Measurements from ENCODE around the gene DOCK3.
"Not testable (repeated sequence)": the region's sequence is repeated elsewhere in the genome, so short reads cannot be mapped to it uniquely, and the experiment has no call there.

The DOCK3 gene

GRCh38 chr3:50657816-50658215, 16.9 kb upstream of the DOCK3 start:
- no peak for ATAC-seq (ENCODE audit: low read depth)

GRCh38 chr3:50658416-50658815, 16.3 kb upstream of the DOCK3 start:
- Mint-ChIP-seq H3K27me3 (peaks cover 8% of the 10 kb centered on the region), H3K9me3 (no peaks in the 10 kb centered on the region), H3K4me1 (no peaks in the 10 kb centered on the region), H3K27ac (no peak overlapping the region), H3K36me3 (no peaks in the 10 kb centered on the region), H3K4me3 (no peak overlapping the region)
- ATAC-seq (ENCODE audit: low read depth) (no peak), DNase-seq (ENCODE audit: low spot score in 2 of 2) (no peak)

More at GRCh38 chr3:50657816-50658215, 16.9 kb upstream of the DOCK3 start:
- no peaks in the 10 kb centered on the region for H3K9me3 Mint-ChIP-seq
- no peaks in the 10 kb centered on the region for H3K36me3 Mint-ChIP-seq
- H3K27me3 Mint-ChIP-seq: peaks cover 8% of the 10 kb centered on the region
- no peak overlapping the region for H3K4me3 Mint-ChIP-seq
- no peaks in the 10 kb centered on the region for H3K4me1 Mint-ChIP-seq
- no peak overlapping the region for H3K27ac Mint-ChIP-seq
- no peak for DNase-seq (ENCODE audit: low spot score in 2 of 2)

GRCh38 chr3:50658831-50659230, 15.9 kb upstream of the DOCK3 start:
- ATAC-seq (ENCODE audit: low read depth): no peak
- no peak overlapping the region for H3K27ac Mint-ChIP-seq
- H3K4me1 Mint-ChIP-seq: no peaks in the 10 kb centered on the region

DNA sequence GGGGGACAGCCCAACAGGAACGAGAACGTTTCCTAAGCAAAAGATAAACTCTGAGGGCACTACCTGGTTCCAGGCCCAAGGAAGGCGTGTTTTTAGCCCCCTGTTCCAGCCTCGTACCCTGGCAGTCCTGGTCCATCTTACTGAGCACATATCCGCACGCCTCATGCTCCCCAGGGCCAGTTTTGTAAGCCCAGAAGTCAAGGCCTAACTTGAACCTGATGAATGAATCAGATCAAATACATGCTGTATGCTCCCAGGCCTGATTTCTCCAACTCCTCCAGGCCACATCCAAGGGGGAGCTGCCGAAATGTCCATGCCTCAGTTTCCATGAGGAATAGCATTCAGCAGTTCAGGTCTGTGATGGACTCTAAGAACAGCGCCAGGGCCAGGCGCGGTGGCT, 14.3 kb upstream of the DOCK3 start:
- no peaks in the 10 kb centered on the region for H3K9me3 Mint-ChIP-seq
- H3K27me3 Mint-ChIP-seq: peaks cover 8% of the 10 kb centered on the region
- no peak overlapping the region for H3K27ac Mint-ChIP-seq
- H3K36me3 Mint-ChIP-seq: no peaks in the 10 kb centered on the region
- no peak overlapping the region for H3K4me3 Mint-ChIP-seq
- ATAC-seq (ENCODE audit: low read depth): no peak
- DNase-seq (ENCODE audit: low spot score in 2 of 2): no peak
- peaks cover 2% of the 10 kb centered on the region for H3K4me1 Mint-ChIP-seq

More at GRCh38 chr3:50658831-50659230, 15.9 kb upstream of the DOCK3 start:
- Mint-ChIP-seq H3K4me3 (no peak overlapping the region), H3K9me3 (no peaks in the 10 kb centered on the region), H3K27me3 (peaks cover 8% of the 10 kb centered on the region), H3K36me3 (no peaks in the 10 kb centered on the region)
- DNase-seq (ENCODE audit: low spot score in 2 of 2): no peak

- no peak overlapping the region for H3K27ac Mint-ChIP-seq
- H3K36me3 Mint-ChIP-seq: no peaks in the 10 kb centered on the region
- peaks cover 5% of the 10 kb centered on the region for H3K4me1 Mint-ChIP-seq
- H3K4me3 Mint-ChIP-seq: no peak overlapping the region
- no peaks in the 10 kb centered on the region for H3K9me3 Mint-ChIP-seq
- H3K27me3 Mint-ChIP-seq: peaks cover 9% of the 10 kb centered on the region
- DNase-seq (ENCODE audit: low spot score in 2 of 2): no peak
- ATAC-seq (ENCODE audit: low read depth): no peak
Observed at GRCh38 chr3:50661321-50661837, 13.3 kb upstream of the DOCK3 start.

GRCh38 chr3:50662408-50662807, 12.3 kb upstream of the DOCK3 start:
- Mint-ChIP-seq H3K27me3 (peaks cover 12% of the 10 kb centered on the region), H3K27ac (no peak overlapping the region), H3K9me3 (no peaks in the 10 kb centered on the region), H3K4me3 (no peak overlapping the region), H3K4me1 (peaks cover 5% of the 10 kb centered on the region), H3K36me3 (no peaks in the 10 kb centered on the region)
- ATAC-seq (ENCODE audit: low read depth): no peak
- DNase-seq (ENCODE audit: low spot score in 2 of 2): no peak

GRCh38 chr3:50665081-50665840, 9.5 kb upstream of the DOCK3 start:
- H3K4me3 Mint-ChIP-seq: no peak overlapping the region
- peaks cover 5% of the 10 kb centered on the region for H3K4me1 Mint-ChIP-seq

DNA sequence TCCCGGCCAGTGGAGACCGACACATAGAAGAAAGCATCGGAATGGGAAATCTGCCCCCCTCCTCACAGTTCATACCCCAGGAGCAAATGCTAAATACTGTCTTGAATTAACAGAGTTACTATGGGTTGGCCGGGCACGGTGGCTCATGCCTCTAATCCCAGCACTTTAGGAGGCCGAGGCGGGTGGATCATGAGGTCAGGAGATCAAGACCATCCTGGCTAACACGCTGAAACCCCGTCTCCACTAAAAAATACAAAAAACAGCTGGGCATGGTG, 8.9 kb upstream of the DOCK3 start:
- H3K36me3 Mint-ChIP-seq; H3K27ac Mint-ChIP-seq; DNase-seq (ENCODE audit: low spot score in 2 of 2); H3K4me1 Mint-ChIP-seq; H3K27me3 Mint-ChIP-seq; ATAC-seq (ENCODE audit: low read depth); H3K9me3 Mint-ChIP-seq; H3K4me3 Mint-ChIP-seq: not testable (repeated sequence)

More at GRCh38 chr3:50665081-50665840, 9.5 kb upstream of the DOCK3 start:
- Mint-ChIP-seq H3K9me3 (no peaks in the 10 kb centered on the region), H3K27ac (no peak overlapping the region), H3K36me3 (no peaks in the 10 kb centered on the region), H3K27me3 (peaks cover 8% of the 10 kb centered on the region)
- ATAC-seq (ENCODE audit: low read depth) (no peak), DNase-seq (ENCODE audit: low spot score in 2 of 2) (no peak)

- no peak for DNase-seq (ENCODE audit: low spot score in 2 of 2)
- H3K4me3 Mint-ChIP-seq: no peak overlapping the region
- H3K27ac Mint-ChIP-seq: no peak overlapping the region
- no peaks in the 10 kb centered on the region for H3K9me3 Mint-ChIP-seq
- H3K27me3 Mint-ChIP-seq: peaks cover 5% of the 10 kb centered on the region
- peaks cover 5% of the 10 kb centered on the region for H3K4me1 Mint-ChIP-seq
- no peak for ATAC-seq (ENCODE audit: low read depth)
- H3K36me3 Mint-ChIP-seq: no peaks in the 10 kb centered on the region
Observed at GRCh38 chr3:50666837-50667236, 7.9 kb upstream of the DOCK3 start.

DNA sequence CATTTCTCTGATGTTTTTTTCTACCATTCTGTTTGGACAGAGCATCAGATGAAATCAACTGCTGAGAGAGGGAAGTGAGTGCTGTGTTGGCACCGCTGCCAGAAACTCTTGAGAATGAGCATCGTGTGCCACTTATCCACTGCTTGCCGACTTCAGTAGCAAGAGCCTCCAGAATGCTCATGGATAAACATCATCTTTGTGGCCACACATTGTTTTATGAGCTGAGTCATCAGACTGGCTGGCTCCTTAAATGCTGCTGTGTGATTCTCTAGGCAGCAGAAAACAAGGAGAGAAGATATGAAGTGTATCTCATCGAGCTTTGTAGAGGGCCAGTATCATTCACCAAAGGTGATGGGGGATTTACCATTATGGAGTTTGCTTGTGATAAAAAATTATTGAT, 3.4 kb upstream of the DOCK3 start:
- ATAC-seq (ENCODE audit: low read depth) (no peak), DNase-seq (ENCODE audit: low spot score in 2 of 2) (no peak)
- H3K4me1 Mint-ChIP-seq: peaks cover 3% of the 10 kb centered on the region
- no peaks in the 10 kb centered on the region for H3K9me3 Mint-ChIP-seq
- peaks cover 14% of the 10 kb centered on the region for H3K27me3 Mint-ChIP-seq
- H3K4me3 Mint-ChIP-seq: no peak overlapping the region
- no peaks in the 10 kb centered on the region for H3K36me3 Mint-ChIP-seq
- no peak overlapping the region for H3K27ac Mint-ChIP-seq

- H3K4me3 Mint-ChIP-seq: peak overlapping the region; percentile 1
- DNase-seq (ENCODE audit: low spot score in 2 of 2) (no peak), ATAC-seq (ENCODE audit: low read depth) (no peak)
- no peaks in the 10 kb centered on the region for H3K36me3 Mint-ChIP-seq
- no peaks in the 10 kb centered on the region for H3K9me3 Mint-ChIP-seq
- no peak overlapping the region for H3K27ac Mint-ChIP-seq
- H3K27me3 Mint-ChIP-seq: peaks cover 11% of the 10 kb centered on the region
- peaks cover 3% of the 10 kb centered on the region for H3K4me1 Mint-ChIP-seq
Observed at GRCh38 chr3:50672656-50673055, 2.1 kb upstream of the DOCK3 start.

DNA sequence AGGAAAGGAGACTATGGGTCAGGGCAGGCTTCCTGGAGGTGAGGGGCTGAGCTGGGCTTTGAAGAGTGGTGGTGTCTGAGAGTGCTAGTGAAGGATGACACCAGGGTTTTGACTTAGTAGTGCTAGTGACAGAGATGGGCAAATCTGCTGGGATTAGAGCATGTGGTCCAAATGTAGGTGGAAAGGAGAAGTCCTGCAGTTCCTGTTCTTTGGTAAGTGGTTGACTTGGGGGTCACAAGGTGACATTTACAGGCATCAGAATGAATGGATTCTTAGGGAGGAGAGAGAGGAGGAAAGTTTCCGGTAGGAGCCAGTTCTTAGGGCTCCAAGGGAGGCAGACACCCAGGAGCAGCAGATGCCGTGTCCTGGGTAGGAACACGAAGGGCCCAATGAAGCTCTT, 796 bp upstream of the DOCK3 start:
- Mint-ChIP-seq H3K27me3 (peaks cover 18% of the 10 kb centered on the region), H3K4me3 (peak overlapping the region; percentile 72), H3K36me3 (no peaks in the 10 kb centered on the region), H3K27ac (no peak overlapping the region), H3K9me3 (no peaks in the 10 kb centered on the region), H3K4me1 (peaks cover 3% of the 10 kb centered on the region)
- no peak for DNase-seq (ENCODE audit: low spot score in 2 of 2)
- no peak for ATAC-seq (ENCODE audit: low read depth)

DNA sequence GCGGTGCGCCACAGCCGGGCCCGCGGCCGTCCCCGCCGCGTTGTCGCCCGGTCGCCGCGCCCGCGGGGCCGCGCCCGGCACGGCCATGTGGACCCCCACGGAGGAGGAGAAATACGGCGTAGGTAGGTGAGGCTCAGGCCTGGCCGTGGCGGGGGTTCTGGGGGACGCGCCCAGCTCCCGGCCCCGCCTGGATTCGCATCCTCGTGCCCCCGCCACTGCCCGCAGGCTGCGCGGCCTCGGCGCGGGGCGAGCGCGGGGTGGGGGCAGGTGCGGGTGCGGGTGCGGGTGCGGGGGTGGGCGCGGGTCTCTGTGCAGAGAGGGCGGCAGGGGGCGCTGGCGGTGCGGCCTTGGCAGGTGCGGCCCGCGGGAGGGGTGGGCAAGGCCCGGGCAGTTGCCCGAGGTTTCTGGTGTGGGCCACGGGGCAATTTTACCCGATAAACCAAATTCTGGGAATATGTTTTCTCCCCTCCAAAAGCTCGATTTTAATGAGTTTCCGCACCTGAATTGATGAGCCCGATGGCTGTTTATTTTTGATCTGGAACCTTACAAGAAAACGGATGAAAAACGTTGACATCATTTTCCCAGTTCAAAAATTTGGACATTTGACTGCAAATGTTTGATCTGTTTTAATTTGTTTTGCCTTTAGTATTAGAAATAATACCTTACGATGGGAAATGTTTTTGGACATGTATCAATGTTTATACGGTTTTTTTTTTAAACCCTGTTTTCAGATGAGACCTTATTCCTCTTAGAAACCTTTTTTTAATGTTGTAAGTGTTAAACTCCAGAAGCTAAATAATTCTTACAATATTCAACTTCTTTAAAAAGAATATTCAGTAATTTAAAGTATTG, 678 bp downstream of the DOCK3 start:
- DNase-seq (ENCODE audit: low spot score in 2 of 2) (peak; percentile 28 to 35), ATAC-seq (ENCODE audit: low read depth) (peak; percentile 49)
- peaks cover 20% of the 10 kb centered on the region for H3K27me3 Mint-ChIP-seq
- H3K36me3 Mint-ChIP-seq: no peaks in the 10 kb centered on the region
- no peak overlapping the region for H3K27ac Mint-ChIP-seq
- peaks cover 3% of the 10 kb centered on the region for H3K4me1 Mint-ChIP-seq
- peak overlapping the region; percentile 44 for H3K4me3 Mint-ChIP-seq
- H3K9me3 Mint-ChIP-seq: no peaks in the 10 kb centered on the region

- no peaks in the 10 kb centered on the region for H3K9me3 Mint-ChIP-seq
- H3K36me3 Mint-ChIP-seq: no peaks in the 10 kb centered on the region
- no peak overlapping the region for H3K27ac Mint-ChIP-seq
- H3K4me3 Mint-ChIP-seq: no peak overlapping the region
- peaks cover 21% of the 10 kb centered on the region for H3K27me3 Mint-ChIP-seq
- DNase-seq (ENCODE audit: low spot score in 2 of 2) (no peak), ATAC-seq (ENCODE audit: low read depth) (no peak)
- H3K4me1 Mint-ChIP-seq: peaks cover 3% of the 10 kb centered on the region
Observed at GRCh38 chr3:50676031-50676705, 1.4 kb downstream of the DOCK3 start.

Data from memory B cell (primary cell).